DMS 273 (cell line): ENCODE results near the gene KCNAB1.
A peak's percentile ranks its signal among the peaks of the same experiment; 100 is the strongest.

Experiments used
- DNase-seq: peaks from one replicate; lab custom pipeline; 2025; ENCODE audit not compliant: unreplicated experiment; lab: John Stamatoyannopoulos, UW

Gene KCNAB1

GRCh38 chr3:156522673-156523072 lies 402.3 kb downstream of the KCNAB1 start:
- no peak for DNase-seq

GRCh38 chr3:156525808-156526207 lies 405.4 kb downstream of the KCNAB1 start:
- no peak for DNase-seq

- DNase-seq, result no peak
Measured at GRCh38 chr3:156527060-156527459, 406.7 kb downstream of the KCNAB1 start.

DNA sequence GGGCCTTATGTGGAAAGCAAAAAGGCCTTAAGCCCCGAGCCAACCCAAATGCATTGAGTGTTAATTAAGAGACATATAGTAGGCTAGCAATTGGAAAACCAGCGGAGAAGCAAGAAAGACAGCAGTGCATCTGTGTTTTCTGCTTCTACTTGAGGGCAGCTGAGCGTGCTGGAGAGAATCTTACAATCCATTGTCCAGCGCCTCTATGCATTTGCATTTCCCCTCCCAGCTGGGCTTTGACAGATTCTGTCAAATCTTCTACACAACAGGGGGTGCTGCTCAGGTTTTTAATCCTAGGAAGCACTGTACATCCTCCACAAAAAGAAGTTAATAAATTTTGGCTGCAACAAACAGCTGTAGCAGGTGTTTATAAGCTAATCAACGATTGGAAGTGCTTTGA lies 410.6 kb downstream of the KCNAB1 start:
- DNase-seq, result no peak

DNA sequence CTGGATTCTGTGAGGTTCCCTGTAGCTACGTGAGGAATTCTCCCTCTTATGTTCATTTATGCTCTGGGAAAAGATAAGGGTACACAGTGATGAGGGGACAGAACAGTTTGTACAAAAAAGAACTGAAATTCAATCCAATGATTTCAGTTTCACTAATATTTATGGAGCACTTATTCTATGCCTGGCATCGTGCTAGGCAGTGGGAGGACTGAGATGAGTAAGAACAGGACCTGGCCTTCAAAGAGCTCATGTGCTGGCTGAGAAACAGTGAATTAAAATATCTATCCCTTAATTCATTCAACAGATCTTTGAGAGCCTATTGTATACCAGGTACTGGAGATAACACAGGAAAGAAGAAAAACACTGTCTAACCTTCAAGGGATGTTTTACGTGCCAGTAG lies 412.4 kb downstream of the KCNAB1 start:
- DNase-seq, result no peak

DNA sequence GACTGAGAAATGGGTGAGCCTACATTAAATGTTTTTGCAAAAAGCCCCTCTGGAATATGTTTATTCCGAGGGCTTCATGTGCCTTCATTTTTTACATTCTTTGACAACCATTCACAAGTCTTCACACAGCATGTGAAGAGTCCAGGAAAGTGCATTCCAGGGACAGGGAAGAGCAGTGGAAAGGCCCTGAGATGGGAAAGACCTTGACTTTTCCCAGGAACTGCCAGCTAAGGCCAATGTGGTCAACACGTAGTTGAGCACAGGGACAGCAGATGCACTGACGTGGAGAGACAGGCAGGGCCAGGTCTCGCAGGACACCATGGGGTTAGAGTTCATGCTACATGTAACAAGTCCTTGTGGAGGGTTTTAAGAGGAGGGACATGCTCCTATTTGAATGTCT lies 412.8 kb downstream of the KCNAB1 start:
- no peak for DNase-seq

DNA sequence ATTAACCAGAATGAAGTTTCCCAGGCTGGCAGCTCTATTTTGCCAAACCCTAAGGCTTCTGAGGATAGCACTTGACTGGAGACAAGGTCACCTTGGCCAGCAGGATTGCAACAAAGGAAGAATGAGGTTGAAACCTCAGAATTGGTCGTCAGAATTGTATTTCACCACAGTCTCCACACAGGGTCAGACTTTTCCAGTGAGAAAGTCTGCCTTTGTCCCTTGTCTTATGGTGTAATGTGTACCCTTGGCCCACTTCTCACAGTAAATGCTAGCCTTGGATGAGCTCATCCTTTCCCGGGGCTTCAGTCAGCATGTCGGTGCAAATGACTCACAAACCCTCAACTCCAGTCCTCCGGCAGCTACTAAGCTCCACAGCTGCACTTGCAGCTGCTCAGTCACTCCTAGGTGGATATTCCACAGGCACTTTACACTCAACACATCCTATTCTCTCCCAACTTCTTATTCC lies 414.8 kb downstream of the KCNAB1 start:
- peak; percentile 77 for DNase-seq

GRCh38 chr3:156535798-156536197 lies 415.4 kb downstream of the KCNAB1 start:
- no peak for DNase-seq

DNA sequence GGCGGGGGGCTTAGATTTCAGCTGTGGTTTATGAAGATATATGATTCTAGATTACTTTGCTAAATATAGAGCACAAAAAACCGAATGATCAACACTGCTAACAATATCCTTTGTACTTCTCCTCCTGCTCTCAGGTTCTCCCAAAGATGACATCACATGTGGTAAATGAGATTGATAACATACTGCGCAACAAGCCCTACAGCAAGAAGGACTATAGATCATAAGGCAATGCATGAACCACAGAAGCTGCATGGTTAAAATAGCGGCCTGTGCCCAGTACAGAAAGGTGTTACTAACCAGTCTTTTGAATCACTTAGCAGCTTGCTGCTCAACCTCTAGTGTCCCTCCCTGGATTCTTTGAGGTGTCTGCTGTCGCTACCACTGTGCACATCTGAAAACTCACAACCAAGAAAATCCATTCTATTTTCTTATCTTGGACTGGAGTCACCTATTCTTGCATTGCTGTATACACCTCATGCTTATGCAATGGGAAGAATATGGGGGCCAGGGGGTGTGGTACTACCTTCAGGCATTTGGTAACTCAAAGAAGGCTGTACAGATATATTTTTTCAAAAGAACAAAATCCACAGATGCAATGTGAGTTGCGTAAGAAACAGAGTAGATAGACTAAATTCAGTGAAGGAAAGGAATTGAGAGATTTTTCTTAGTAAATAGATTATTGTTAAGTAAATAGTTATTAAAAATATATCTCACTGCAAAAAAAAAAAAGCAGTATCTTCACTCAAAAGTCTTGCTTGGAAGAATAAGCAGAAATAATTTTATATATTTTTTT lies 416.3 kb downstream of the KCNAB1 start:
- no peak for DNase-seq

- DNase-seq, result no peak
Measured at GRCh38 chr3:156539051-156539450, 418.7 kb downstream of the KCNAB1 start.

DNA sequence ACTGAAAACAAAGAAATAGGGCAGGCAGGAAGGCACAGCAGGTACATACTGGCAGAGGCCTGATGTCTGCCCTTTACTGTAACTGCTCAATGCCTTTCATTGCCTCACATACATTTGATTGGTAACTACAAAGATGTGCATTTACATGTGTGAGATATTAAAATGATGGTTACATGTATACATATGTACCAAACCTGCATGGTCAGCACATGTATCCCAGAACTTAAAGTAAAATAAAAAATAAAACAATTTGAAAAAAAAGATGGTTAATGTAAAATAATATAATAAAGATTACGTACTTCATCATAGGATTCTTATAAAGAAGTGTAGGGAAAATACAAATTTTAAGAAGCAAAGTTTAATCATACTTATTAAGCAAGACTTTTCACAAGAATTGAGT lies 419.4 kb downstream of the KCNAB1 start:
- no peak for DNase-seq

DNA sequence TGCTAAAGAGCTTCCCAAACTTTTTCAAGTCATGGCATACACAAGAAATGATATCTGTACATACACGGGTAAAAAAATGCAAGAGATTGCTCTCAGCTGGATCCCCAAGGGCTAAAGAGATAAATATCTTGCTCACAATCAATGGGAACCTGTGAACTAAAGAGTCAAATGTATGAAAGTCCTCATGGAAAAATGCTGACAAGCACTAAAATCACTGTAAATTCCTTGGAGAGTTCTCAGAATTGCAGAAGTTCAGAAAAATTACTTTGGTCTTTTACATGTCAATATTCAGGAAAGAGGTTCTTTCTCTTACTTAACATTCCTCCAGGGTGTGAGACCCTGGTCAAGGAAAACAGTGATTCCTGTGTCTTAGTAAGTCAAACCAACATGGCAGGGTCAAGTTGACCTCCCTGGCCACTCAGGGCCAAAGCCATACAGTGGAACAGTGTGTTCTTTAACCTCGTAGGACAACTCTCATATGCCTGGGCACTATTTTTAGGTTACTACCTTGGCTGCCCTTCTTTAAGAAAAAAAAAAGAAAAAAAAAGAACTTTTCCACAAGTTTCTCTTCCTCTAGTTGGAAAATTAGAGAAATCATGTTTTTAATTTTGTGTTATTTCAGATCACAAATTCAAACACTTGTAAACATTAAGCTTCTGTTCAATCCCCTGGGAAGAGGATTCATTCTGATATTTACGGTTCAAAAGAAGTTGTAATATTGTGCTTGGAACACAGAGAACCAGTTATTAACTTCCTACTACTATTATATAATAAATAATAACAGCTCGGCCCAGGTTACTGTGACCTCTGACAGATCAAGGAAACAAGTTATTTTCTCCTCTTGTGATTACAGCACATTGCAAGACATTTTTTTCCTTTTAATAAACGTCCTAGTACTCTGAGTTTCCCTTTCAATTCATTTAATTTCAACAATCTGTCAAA lies 422.0 kb downstream of the KCNAB1 start:
- DNase-seq, result no peak

DNA sequence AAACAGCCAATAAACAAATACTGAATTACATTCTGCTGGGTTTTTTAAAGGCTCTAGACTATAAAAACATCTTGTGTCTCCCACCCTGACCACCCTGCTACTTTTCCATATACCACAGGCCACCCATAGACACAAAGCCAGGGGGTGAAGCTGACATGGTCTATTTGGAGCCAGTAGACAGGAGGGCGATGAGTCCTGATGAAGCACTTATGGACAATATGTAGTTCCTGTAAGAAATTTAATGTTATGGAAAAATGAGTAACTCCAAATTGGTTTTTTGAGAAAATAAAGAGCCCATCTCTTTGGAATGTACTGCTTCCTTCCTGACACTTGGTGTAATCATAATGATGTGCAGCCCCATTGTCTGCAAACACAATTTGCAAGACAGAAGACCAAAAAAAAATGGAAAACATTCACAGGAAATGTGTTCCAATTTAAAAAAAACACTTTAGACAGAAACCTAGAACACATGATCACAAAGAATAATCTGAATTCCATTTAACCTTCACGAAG lies 422.7 kb downstream of the KCNAB1 start:
- DNase-seq, result no peak

- no peak for DNase-seq
Measured at GRCh38 chr3:156547637-156548036, 427.3 kb downstream of the KCNAB1 start.

GRCh38 chr3:156548041-156548687 lies 427.8 kb downstream of the KCNAB1 start:
- no peak for DNase-seq

- DNase-seq, result no peak
Measured at GRCh38 chr3:156548902-156549301, 428.5 kb downstream of the KCNAB1 start.

DNA sequence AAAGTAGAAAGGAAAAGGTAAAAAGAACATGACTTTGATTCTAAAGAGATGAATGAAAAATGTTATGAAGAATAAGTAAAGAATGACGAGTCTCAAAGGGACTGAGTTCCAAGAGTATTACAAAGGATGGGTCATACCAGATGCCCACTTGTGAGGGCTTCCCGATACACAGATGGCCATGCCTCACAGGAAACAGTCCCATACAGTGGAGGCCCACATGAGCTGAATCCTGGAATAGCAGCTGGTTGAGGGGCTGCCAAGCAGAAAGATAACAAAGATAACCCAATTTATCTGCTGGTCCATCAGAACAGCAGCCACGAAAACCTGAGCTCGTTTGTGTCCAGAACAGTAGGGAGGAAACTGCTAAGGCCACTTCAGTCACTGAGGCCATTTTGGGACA lies 430.9 kb downstream of the KCNAB1 start:
- DNase-seq, result no peak

DNA sequence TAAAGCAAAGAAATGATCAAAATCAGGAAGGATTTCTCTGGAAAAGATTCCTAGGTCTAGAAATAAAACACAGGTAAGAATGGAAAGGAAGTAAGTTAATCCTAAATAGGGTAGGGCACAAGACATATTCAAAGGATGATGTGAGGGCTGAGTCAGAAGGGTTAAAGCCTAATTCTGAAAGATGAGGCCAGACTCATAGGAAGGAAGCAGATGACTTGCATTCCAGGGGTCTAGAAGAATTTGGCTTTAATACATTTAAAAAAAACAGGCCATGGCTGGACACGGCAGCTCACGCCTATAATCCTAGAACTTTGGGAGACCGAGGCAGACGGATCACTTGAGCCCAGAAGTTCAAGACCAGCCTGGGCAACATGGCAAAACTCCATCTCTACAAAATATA lies 431.4 kb downstream of the KCNAB1 start:
- DNase-seq, result no peak

DNA sequence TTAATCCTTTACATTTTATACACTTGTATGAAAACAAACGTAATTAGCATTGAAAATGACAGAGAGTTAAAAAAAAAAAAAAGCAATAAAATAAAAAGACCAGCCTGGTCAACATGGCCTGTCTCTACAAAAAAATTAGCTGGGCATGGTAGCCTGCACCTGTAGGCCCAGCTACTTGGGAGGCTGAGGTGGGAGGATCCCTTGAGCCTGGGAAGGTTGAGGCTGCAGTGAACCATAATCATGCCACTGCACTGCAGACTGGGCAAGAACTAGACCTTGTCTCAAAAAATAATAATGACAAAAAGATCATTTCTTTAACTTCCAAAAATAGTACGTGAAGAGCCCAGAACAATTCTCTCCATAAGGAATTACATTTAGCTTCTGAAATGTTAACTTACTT lies 432.6 kb downstream of the KCNAB1 start:
- no peak for DNase-seq

DNA sequence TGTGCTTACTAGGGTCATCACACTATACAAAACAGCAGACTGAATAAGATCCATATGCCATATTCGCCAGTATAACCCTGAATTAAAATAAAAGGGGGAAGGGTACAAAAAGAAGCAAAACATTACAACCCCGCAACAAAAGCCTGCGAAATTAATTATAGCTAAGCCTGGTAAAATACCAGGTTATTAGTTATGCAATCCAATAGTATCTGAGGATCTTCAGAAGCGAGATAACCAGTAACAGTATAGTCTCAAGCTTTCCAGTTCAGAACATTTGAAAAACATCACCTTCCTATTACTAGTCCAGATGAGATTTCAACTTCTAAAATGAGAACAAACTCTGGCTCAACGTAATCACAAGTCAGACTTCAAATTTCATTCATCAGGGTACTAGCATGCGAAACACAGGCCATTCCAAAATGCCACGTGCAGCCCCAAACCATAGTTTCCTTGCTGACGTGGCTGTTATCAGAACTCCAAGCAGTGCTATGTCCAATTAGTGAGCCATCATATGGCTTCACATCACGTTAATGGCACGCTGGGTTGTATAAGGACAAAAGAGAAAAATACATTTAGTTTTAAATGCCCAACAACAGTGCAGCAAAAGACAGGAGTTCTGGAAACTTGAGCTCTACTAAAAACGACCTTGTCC lies 433.5 kb downstream of the KCNAB1 start:
- DNase-seq, result peak; percentile 67

GRCh38 chr3:156554515-156554841 lies 434.1 kb downstream of the KCNAB1 start:
- DNase-seq, result no peak
